Measurements from ENCODE around the gene KY. TPM values are rescaled to one million over a fixed set of nuclear protein-coding genes. Genes with fewer than 3 reads are reported as not detected.

The KY gene
- total RNA-seq, 1 donor from 2014 or later: not detected

DNA sequence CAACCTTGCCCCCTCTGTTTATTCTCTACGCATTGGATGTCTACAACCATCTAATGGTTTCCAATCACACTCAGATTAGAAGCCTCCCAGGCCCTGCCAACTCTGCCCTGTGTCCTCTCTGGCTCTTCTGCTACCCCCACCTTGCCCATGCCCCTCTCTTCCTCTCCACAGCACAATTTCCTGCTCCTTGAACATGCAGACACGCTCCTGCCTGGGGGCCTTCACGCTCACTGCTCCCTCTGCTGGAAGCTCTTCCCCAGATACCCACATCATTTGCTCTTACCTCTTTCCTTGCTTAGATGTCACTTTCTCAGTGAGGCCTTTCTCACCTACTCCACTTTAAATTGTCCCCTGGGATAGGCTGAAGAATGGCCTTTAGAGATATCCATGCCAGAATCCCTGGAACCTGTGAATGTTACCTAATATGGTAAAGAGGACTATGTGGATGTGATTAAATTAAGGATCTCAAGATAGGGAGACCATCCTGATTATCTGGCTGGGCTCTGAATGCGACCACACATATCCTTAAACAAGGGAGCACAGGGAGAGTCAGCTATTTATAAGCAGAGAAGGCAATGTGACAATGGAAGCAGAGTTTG, 9.9 kb downstream of the KY start:
- TF ChIP-seq CTCF (IDR thresholded peaks at IDR 0.05): no peak
- intact Hi-C loops (cut with micrococcal nuclease): no loop called here
- ChIA-PET CTCF (no interaction called here), POLR2A (no interaction called here)
- H3K27me3 Mint-ChIP-seq: no peaks in the 10 kb centered on the region
- H3K4me3 Mint-ChIP-seq: no peak overlapping the region
- no peaks in the 10 kb centered on the region for H3K36me3 Mint-ChIP-seq (ENCODE audit: low read depth)
- no peak for DNase-seq
- ATAC-seq (ENCODE audit: low read depth): no peak
- no peak overlapping the region for H3K27ac Mint-ChIP-seq
- H3K4me1 Mint-ChIP-seq: no peaks in the 10 kb centered on the region
- H3K9me3 Mint-ChIP-seq: no peaks in the 10 kb centered on the region

GRCh38 chr3:134640378-134640777, 10.4 kb downstream of the KY start:
- DNase-seq (no peak), ATAC-seq (ENCODE audit: low read depth) (no peak)
- ChIA-PET CTCF (no interaction called here), POLR2A (no interaction called here)
- no peaks in the 10 kb centered on the region for H3K27me3 Mint-ChIP-seq
- no peak overlapping the region for H3K4me3 Mint-ChIP-seq
- TF ChIP-seq CTCF (IDR thresholded peaks at IDR 0.05): no peak
- H3K4me1 Mint-ChIP-seq: no peaks in the 10 kb centered on the region
- intact Hi-C loops (cut with micrococcal nuclease): no loop called here
- no peaks in the 10 kb centered on the region for H3K9me3 Mint-ChIP-seq
- no peaks in the 10 kb centered on the region for H3K36me3 Mint-ChIP-seq (ENCODE audit: low read depth)
- H3K27ac Mint-ChIP-seq: no peak overlapping the region

DNA sequence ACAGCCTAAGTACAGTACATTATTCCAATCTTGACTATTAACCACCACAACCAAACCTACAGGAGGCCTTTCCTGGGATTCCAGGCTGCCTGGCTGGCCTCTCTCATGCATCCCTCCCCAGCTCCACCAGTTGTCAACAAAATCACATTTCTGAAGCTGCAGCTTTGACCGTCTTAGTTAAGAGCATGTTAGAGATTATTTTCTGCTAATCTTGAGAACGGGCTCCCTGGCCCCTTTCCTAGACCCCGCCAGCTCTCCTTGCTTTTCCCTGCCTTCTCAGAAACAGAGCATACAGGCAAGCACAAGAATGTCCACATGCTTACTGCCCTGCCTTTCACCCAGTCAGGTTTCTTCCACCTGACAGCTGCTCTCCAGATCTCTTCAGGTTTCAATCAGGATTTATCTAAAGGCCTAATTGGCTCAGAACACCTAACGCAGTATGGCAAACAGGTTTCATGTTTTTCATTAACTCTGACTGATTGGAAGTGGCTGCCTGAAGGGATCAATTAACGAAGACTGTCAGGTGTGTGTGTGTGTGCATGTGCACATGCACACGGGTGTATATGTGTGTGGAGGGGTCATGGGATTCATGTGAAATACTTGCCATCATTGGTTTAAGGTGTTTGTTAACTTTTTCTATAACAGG, 12.3 kb downstream of the KY start:
- TF ChIP-seq CTCF (IDR thresholded peaks at IDR 0.05): no peak
- DNase-seq (no peak), ATAC-seq (ENCODE audit: low read depth) (no peak)
- no peak overlapping the region for H3K4me3 Mint-ChIP-seq
- H3K27ac Mint-ChIP-seq: no peak overlapping the region
- H3K36me3 Mint-ChIP-seq (ENCODE audit: low read depth): no peaks in the 10 kb centered on the region
- intact Hi-C loops (cut with micrococcal nuclease): no loop called here
- no peaks in the 10 kb centered on the region for H3K9me3 Mint-ChIP-seq
- H3K4me1 Mint-ChIP-seq: no peaks in the 10 kb centered on the region
- no peaks in the 10 kb centered on the region for H3K27me3 Mint-ChIP-seq
- ChIA-PET POLR2A (no interaction called here), CTCF (no interaction called here)

GRCh38 chr3:134636406-134636805, 14.4 kb downstream of the KY start:
- H3K27me3 Mint-ChIP-seq: no peaks in the 10 kb centered on the region
- no peak for TF ChIP-seq CTCF (IDR thresholded peaks at IDR 0.05)
- no peak overlapping the region for H3K4me3 Mint-ChIP-seq
- H3K27ac Mint-ChIP-seq: no peak overlapping the region
- ATAC-seq (ENCODE audit: low read depth) (no peak), DNase-seq (no peak)
- H3K9me3 Mint-ChIP-seq: peaks cover 13% of the 10 kb centered on the region
- ChIA-PET CTCF (no interaction called here), POLR2A (no interaction called here)
- no peaks in the 10 kb centered on the region for H3K36me3 Mint-ChIP-seq (ENCODE audit: low read depth)
- intact Hi-C loops (cut with micrococcal nuclease): no loop called here
- no peaks in the 10 kb centered on the region for H3K4me1 Mint-ChIP-seq

DNA sequence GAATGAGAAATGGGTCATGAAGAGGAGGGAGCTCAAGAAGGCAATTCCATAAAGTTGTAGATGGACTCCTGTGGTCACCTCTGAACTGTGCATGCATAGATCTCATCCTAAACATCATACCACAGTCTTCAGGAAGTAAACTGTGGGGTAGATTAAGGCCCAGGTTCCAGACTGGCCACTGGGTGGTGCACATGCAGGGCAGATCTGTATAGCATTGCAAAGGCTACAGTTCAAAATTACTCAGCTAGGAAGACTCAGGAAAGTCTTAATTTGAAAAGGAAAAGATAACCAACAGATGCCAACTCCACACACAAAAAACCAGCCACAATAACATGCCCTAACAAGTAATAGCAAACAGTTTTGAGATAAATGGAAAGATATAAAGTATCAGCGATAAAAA, 20.3 kb downstream of the KY start:
- no peak overlapping the region for H3K4me3 Mint-ChIP-seq
- no peaks in the 10 kb centered on the region for H3K4me1 Mint-ChIP-seq
- ChIA-PET POLR2A (no interaction called here), CTCF (no interaction called here)
- H3K27ac Mint-ChIP-seq: no peak overlapping the region
- DNase-seq (no peak), ATAC-seq (ENCODE audit: low read depth) (no peak)
- H3K27me3 Mint-ChIP-seq: no peaks in the 10 kb centered on the region
- no peaks in the 10 kb centered on the region for H3K36me3 Mint-ChIP-seq (ENCODE audit: low read depth)
- peaks cover 27% of the 10 kb centered on the region for H3K9me3 Mint-ChIP-seq
- TF ChIP-seq CTCF (IDR thresholded peaks at IDR 0.05): no peak
- intact Hi-C loops (cut with micrococcal nuclease): no loop called here

All from activated B cell treated with CpG ODN at 0.5 μM for 24 hours (primary cell).